ENCODE measurements around the gene INSC. TPM values are rescaled to one million over a fixed set of nuclear protein-coding genes. Genes with fewer than 3 reads are reported as not detected.

The INSC gene
- total and polyA plus RNA-seq, 2 of the 4 experiments (the other 2 are of a cell fraction) = 0.53 to 1.4 TPM

DNA sequence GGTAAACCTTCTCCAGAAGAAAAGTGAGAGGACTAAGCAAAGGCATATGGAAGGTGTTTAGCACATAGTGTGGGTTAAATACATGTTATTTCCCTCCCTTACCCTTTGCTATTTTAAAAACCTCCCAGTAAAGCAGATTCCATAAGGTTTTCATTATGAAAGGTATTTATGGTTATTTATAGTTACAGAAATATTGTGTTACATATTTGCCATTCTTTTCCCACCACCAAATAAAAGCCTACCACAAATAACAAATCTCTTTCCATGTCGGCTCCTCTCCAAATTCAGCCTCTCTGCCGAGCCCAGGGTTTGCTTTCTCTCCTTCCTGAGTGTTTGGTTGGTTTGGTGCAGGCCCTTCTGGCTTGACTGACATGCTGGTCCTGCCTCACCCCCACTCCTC, 64.4 kb downstream of the INSC start:
- Histone ChIP-seq H3K23ac (ENCODE audit: low read depth, low read length) (no peak overlapping the region), H3K56ac (ENCODE audit: extremely low read depth, insufficient read depth, low read length) (no peak overlapping the region), H4K8ac (ENCODE audit: low read depth in 2 of 2, low read length in 2 of 2) (peak overlapping the region in 1 of 2 experiments; percentile 39; a peak in 1 of 4 replicates), H3K9me3 (ENCODE audit: control insufficient read depth, insufficient read depth, low read length) (no peaks in the 10 kb centered on the region), H3K27ac (ENCODE audit: insufficient read depth, low read length) (peak overlapping the region; percentile 15; the same call in 1 of the 2 replicates), H4K91ac (ENCODE audit: insufficient read depth, low read depth, low read length) (no peak overlapping the region), H3K9ac (ENCODE audit: low read depth, low read length) (no peak overlapping the region), H3K27me3 (ENCODE audit: control insufficient read depth, insufficient read depth, low read length) (no peaks in the 10 kb centered on the region), H3K36me3 (ENCODE audit: control insufficient read depth, insufficient read depth, low read length) (no peaks in the 10 kb centered on the region; the same call in 1 of the 2 replicates), H2AK9ac (replicated peaks; ENCODE audit: low read depth, low read length, poor library complexity) (no peak overlapping the region), H2BK5ac (ENCODE audit: low read depth, low read length, poor library complexity, severe bottlenecking) (no peak overlapping the region), H3K14ac (replicated peaks; ENCODE audit: low read depth, low read length) (no peak overlapping the region; the same call in 1 of the 2 replicates), H2AFZ (replicated peaks; ENCODE audit: low read length, poor library complexity) (peak overlapping the region; percentile 69), H2BK120ac (ENCODE audit: low read depth, low read length) (peak overlapping the region; percentile 83), H3K9me1 (ENCODE audit: insufficient read depth, low read length) (peaks cover 13% of the 10 kb centered on the region), H3K4me1 (ENCODE audit: control insufficient read depth, insufficient read depth, low read length) (peaks cover 9% of the 10 kb centered on the region), H2AK5ac (ENCODE audit: low read depth, low read length) (peak overlapping the region; percentile 28; the same call in 1 of the 2 replicates), H2BK20ac (ENCODE audit: low read depth, low read length) (peak overlapping the region; percentile 64; the same call in 1 of the 2 replicates), H3K18ac (ENCODE audit: low read depth, low read length) (peak overlapping the region; percentile 60), H3K79me1 (ENCODE audit: low read depth in 1 of 2, low read length in 2 of 2) (no peaks in the 10 kb centered on the region), H3K4me3 (ENCODE audit: insufficient read depth, low read depth, low read length) (no peak overlapping the region), H3K4me2 (ENCODE audit: low read depth, low read length) (peak overlapping the region; percentile 29; the same call in 1 of the 2 replicates), H4K20me1 (ENCODE audit: insufficient read depth, low read length) (no peaks in the 10 kb centered on the region), H2BK15ac (ENCODE audit: low read depth, low read length) (no peak overlapping the region), H4K5ac (ENCODE audit: low read depth, low read length) (peak overlapping the region; percentile 60; the same call in 1 of the 2 replicates), H3K4ac (ENCODE audit: low read depth, low read length) (peak overlapping the region; percentile 59)
- ATAC-seq (ENCODE audit: low read depth) = peak; percentile 71
- dilution Hi-C loops (cut with HindIII; ENCODE audit: low sequenced_read_pairs, unreplicated experiment) (no loop called here), in situ Hi-C loops (cut with MboI; ENCODE audit: low sequenced_read_pairs) (no loop called here), intact Hi-C loops (cut with micrococcal nuclease) (loop anchor here (2.0 kb wide), 1 partner anchor 16 kb away; no protein-coding TSS in a partner anchor)
- TF ChIP-seq CEBPB (IDR thresholded peaks at IDR 0.05; ENCODE audit: low read depth, low read length) (no peak), SMC3 (IDR thresholded peaks at IDR 0.05; ENCODE audit: low read depth, low read length) (no peak), MAZ (IDR thresholded peaks at IDR 0.05; ENCODE audit: borderline replicate concordance, low read depth, low read length) (no peak), MXI1 (IDR thresholded peaks at IDR 0.05; ENCODE audit: borderline replicate concordance, low read depth, low read length) (no peak), POLR2A (IDR thresholded peaks at IDR 0.05; ENCODE audit: low read depth, low read length) (no peak), CHD1 (IDR thresholded peaks at IDR 0.05; ENCODE audit: low read depth, low read length) (no peak)
- TF ChIP-seq, protein P1, sequence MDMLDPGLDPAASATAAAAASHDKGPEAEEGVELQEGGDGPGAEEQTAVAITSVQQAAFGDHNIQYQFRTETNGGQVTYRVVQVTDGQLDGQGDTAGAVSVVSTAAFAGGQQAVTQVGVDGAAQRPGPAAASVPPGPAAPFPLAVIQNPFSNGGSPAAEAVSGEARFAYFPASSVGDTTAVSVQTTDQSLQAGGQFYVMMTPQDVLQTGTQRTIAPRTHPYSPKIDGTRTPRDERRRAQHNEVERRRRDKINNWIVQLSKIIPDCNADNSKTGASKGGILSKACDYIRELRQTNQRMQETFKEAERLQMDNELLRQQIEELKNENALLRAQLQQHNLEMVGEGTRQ (IDR thresholded peaks at IDR 0.05; ENCODE audit: low read depth, low read length) = no peak
- TF ChIP-seq, protein P2, sequence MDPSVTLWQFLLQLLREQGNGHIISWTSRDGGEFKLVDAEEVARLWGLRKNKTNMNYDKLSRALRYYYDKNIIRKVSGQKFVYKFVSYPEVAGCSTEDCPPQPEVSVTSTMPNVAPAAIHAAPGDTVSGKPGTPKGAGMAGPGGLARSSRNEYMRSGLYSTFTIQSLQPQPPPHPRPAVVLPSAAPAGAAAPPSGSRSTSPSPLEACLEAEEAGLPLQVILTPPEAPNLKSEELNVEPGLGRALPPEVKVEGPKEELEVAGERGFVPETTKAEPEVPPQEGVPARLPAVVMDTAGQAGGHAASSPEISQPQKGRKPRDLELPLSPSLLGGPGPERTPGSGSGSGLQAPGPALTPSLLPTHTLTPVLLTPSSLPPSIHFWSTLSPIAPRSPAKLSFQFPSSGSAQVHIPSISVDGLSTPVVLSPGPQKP (IDR thresholded peaks at IDR 0.05; ENCODE audit: borderline replicate concordance, low read depth, low read length) = no peak
- CTCF ChIA-PET = no interaction called here
- POLR2A ChIA-PET (ENCODE audit: unreplicated experiment) = no interaction called here
- DNase-seq = peak; percentile 54
- no TSS peak for BruUV-seq (replicated peaks)
- WGBS, 2 experiments (ENCODE audit: extremely low coverage in 2 of 2, insufficient read length in 1 of 2) = no CpG with 5 or more reads among the region's 2 CpGs
